ENCODE results near the gene CA10. TPM values are rescaled to one million over a fixed set of nuclear protein-coding genes. Genes with fewer than 3 reads are reported as not detected.

CA10 gene
- total and polyA plus RNA-seq, 2 donors (not counting 1 experiment from before 2014, with no cell fraction given): not detected

GRCh38 chr17:51647067-51647466 is 511.4 kb downstream of the CA10 start:
- H3K4me1 ChIP-seq (ENCODE audit: control insufficient read depth, extremely low read depth, insufficient read depth, low read length): no peaks in the 10 kb centered on the region
- H3K4me2 ChIP-seq (ENCODE audit: extremely low read depth, insufficient read depth, low read length): no peak overlapping the region
- no peaks in the 10 kb centered on the region for H4K20me1 ChIP-seq (ENCODE audit: control insufficient read depth, extremely low read depth, insufficient read depth, low read length)
- H3K79me2 ChIP-seq (ENCODE audit: control insufficient read depth, insufficient read depth, low read length): no peaks in the 10 kb centered on the region
- no peak overlapping the region for H3K9ac ChIP-seq (ENCODE audit: insufficient read depth, low read length)
- no peak for DNase-seq (ENCODE audit: low read depth in 2 of 2)
- no peak overlapping the region for H2AFZ ChIP-seq (ENCODE audit: low read length)
- H3K27ac ChIP-seq (ENCODE audit: insufficient read depth, low read length): no peak overlapping the region
- H3K9me3 ChIP-seq (ENCODE audit: control insufficient read depth, insufficient read depth, low read depth, low read length): no peaks in the 10 kb centered on the region
- H3K4me3 ChIP-seq (replicated peaks in 1 of 4; ENCODE audit: control extremely low read depth in 1 of 4, insufficient read depth in 1 of 4, low read depth in 3 of 4, low read length in 4 of 4): no peak overlapping the region
- no peaks in the 10 kb centered on the region for H3K27me3 ChIP-seq (ENCODE audit: control insufficient read depth, insufficient read depth, low read length)
- no peaks in the 10 kb centered on the region for H3K36me3 ChIP-seq (ENCODE audit: control insufficient read depth, insufficient read depth, low read length)
- no peak for TF ChIP-seq EZH2 (IDR thresholded peaks at IDR 0.05; ENCODE audit: low read length, missing control alignments)
- TF ChIP-seq, protein P1, sequence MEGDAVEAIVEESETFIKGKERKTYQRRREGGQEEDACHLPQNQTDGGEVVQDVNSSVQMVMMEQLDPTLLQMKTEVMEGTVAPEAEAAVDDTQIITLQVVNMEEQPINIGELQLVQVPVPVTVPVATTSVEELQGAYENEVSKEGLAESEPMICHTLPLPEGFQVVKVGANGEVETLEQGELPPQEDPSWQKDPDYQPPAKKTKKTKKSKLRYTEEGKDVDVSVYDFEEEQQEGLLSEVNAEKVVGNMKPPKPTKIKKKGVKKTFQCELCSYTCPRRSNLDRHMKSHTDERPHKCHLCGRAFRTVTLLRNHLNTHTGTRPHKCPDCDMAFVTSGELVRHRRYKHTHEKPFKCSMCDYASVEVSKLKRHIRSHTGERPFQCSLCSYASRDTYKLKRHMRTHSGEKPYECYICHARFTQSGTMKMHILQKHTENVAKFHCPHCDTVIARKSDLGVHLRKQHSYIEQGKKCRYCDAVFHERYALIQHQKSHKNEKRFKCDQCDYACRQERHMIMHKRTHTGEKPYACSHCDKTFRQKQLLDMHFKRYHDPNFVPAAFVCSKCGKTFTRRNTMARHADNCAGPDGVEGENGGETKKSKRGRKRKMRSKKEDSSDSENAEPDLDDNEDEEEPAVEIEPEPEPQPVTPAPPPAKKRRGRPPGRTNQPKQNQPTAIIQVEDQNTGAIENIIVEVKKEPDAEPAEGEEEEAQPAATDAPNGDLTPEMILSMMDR (conservative IDR thresholded peaks at IDR 0.05 in 1 of 2, IDR thresholded peaks at IDR 0.05 in 1 of 2; ENCODE audit: low read depth in 1 of 2, low read length in 2 of 2): no peak

- Histone ChIP-seq H3K9ac (ENCODE audit: insufficient read depth, low read length) (no peak overlapping the region), H3K27ac (ENCODE audit: insufficient read depth, low read length) (no peak overlapping the region), H3K79me2 (ENCODE audit: control insufficient read depth, insufficient read depth, low read length) (no peaks in the 10 kb centered on the region), H3K9me3 (ENCODE audit: control insufficient read depth, insufficient read depth, low read depth, low read length) (no peaks in the 10 kb centered on the region), H3K4me3 (replicated peaks in 1 of 4; ENCODE audit: control extremely low read depth in 1 of 4, insufficient read depth in 1 of 4, low read depth in 3 of 4, low read length in 4 of 4) (no peak overlapping the region), H3K4me1 (ENCODE audit: control insufficient read depth, extremely low read depth, insufficient read depth, low read length) (no peaks in the 10 kb centered on the region), H4K20me1 (ENCODE audit: control insufficient read depth, extremely low read depth, insufficient read depth, low read length) (no peaks in the 10 kb centered on the region), H3K27me3 (ENCODE audit: control insufficient read depth, insufficient read depth, low read length) (no peaks in the 10 kb centered on the region), H3K4me2 (ENCODE audit: extremely low read depth, insufficient read depth, low read length) (no peak overlapping the region), H3K36me3 (ENCODE audit: control insufficient read depth, insufficient read depth, low read length) (no peaks in the 10 kb centered on the region), H2AFZ (ENCODE audit: low read length) (no peak overlapping the region)
- TF ChIP-seq, protein P1 (conservative IDR thresholded peaks at IDR 0.05 in 1 of 2, IDR thresholded peaks at IDR 0.05 in 1 of 2; ENCODE audit: low read depth in 1 of 2, low read length in 2 of 2): no peak
- TF ChIP-seq EZH2 (IDR thresholded peaks at IDR 0.05; ENCODE audit: low read length, missing control alignments): no peak
- no peak for DNase-seq (ENCODE audit: low read depth in 2 of 2)
Observed at GRCh38 chr17:51646539-51646938, 512.0 kb downstream of the CA10 start.

- H3K4me2 ChIP-seq (ENCODE audit: extremely low read depth, insufficient read depth, low read length): no peak overlapping the region
- no peaks in the 10 kb centered on the region for H4K20me1 ChIP-seq (ENCODE audit: control insufficient read depth, extremely low read depth, insufficient read depth, low read length)
- no peak overlapping the region for H2AFZ ChIP-seq (ENCODE audit: low read length)
- DNase-seq (ENCODE audit: low read depth in 2 of 2): no peak
- no peaks in the 10 kb centered on the region for H3K36me3 ChIP-seq (ENCODE audit: control insufficient read depth, insufficient read depth, low read length)
- TF ChIP-seq, protein P1 (conservative IDR thresholded peaks at IDR 0.05 in 1 of 2, IDR thresholded peaks at IDR 0.05 in 1 of 2; ENCODE audit: low read depth in 1 of 2, low read length in 2 of 2): no peak
- no peak for TF ChIP-seq EZH2 (IDR thresholded peaks at IDR 0.05; ENCODE audit: low read length, missing control alignments)
- H3K4me1 ChIP-seq (ENCODE audit: control insufficient read depth, extremely low read depth, insufficient read depth, low read length): no peaks in the 10 kb centered on the region
- H3K9me3 ChIP-seq (ENCODE audit: control insufficient read depth, insufficient read depth, low read depth, low read length): no peaks in the 10 kb centered on the region
- no peaks in the 10 kb centered on the region for H3K79me2 ChIP-seq (ENCODE audit: control insufficient read depth, insufficient read depth, low read length)
- H3K4me3 ChIP-seq (replicated peaks in 1 of 4; ENCODE audit: control extremely low read depth in 1 of 4, insufficient read depth in 1 of 4, low read depth in 3 of 4, low read length in 4 of 4): no peak overlapping the region
- H3K9ac ChIP-seq (ENCODE audit: insufficient read depth, low read length): no peak overlapping the region
- no peak overlapping the region for H3K27ac ChIP-seq (ENCODE audit: insufficient read depth, low read length)
- H3K27me3 ChIP-seq (ENCODE audit: control insufficient read depth, insufficient read depth, low read length): no peaks in the 10 kb centered on the region
Observed at GRCh38 chr17:51645056-51645455, 513.5 kb downstream of the CA10 start.
